ENCODE data around the gene KIAA1671.

DNA sequence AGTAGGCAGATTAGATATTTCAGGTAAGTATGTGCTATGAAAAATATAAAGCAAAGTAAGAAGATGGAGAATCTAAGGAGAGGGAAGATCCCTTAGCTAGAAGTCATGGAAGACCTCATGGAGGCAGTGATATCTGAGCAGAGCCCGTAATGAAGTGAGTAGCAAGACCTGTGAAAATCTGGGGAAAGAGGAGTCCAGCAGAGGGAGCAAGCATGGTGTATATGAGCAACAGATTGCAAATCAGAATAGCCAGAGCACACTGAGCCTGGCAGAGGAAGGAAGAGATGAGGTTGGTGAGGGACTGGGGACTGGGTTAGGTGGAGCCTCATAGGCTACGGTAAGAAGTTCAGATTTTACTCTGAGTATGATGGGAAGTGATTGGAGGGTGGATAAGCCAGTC lies 15.4 kb upstream of the KIAA1671 start:
- no peak for TF ChIP-seq POLR2A (IDR thresholded peaks at IDR 0.05)
- TF ChIP-seq, protein P1, sequence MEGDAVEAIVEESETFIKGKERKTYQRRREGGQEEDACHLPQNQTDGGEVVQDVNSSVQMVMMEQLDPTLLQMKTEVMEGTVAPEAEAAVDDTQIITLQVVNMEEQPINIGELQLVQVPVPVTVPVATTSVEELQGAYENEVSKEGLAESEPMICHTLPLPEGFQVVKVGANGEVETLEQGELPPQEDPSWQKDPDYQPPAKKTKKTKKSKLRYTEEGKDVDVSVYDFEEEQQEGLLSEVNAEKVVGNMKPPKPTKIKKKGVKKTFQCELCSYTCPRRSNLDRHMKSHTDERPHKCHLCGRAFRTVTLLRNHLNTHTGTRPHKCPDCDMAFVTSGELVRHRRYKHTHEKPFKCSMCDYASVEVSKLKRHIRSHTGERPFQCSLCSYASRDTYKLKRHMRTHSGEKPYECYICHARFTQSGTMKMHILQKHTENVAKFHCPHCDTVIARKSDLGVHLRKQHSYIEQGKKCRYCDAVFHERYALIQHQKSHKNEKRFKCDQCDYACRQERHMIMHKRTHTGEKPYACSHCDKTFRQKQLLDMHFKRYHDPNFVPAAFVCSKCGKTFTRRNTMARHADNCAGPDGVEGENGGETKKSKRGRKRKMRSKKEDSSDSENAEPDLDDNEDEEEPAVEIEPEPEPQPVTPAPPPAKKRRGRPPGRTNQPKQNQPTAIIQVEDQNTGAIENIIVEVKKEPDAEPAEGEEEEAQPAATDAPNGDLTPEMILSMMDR (IDR thresholded peaks at IDR 0.05) = no peak
- no peak for TF ChIP-seq POLR2AphosphoS5 (IDR thresholded peaks at IDR 0.05)
- no peak for TF ChIP-seq EP300 (IDR thresholded peaks at IDR 0.05)
